ENCODE measurements around the gene IL1RAPL1.
A peak's percentile ranks its signal among the peaks of the same experiment; 100 is the strongest.

IL1RAPL1 gene

GRCh38 chrX:29281078-29281742 lies 694.0 kb downstream of the IL1RAPL1 start:
- H3K4me3 ChIP-seq (ENCODE audit: low read length): no peak overlapping the region
- DNase-seq (ENCODE audit: low read depth): no peak
- no peak for TF ChIP-seq CTCF (conservative IDR thresholded peaks at IDR 0.05; ENCODE audit: low read length)

GRCh38 chrX:29285664-29286063 lies 698.4 kb downstream of the IL1RAPL1 start:
- no peak for DNase-seq (ENCODE audit: low read depth)
- H3K4me3 ChIP-seq (ENCODE audit: low read length): no peak overlapping the region
- no peak for TF ChIP-seq CTCF (conservative IDR thresholded peaks at IDR 0.05; ENCODE audit: low read length)

GRCh38 chrX:29295987-29296680 lies 708.9 kb downstream of the IL1RAPL1 start:
- no peak overlapping the region for H3K4me3 ChIP-seq (ENCODE audit: low read length)
- TF ChIP-seq CTCF (conservative IDR thresholded peaks at IDR 0.05; ENCODE audit: low read length): no peak
- peak; percentile 2 for DNase-seq (ENCODE audit: low read depth)

GRCh38 chrX:29297171-29297800 lies 710.0 kb downstream of the IL1RAPL1 start:
- no peak for TF ChIP-seq CTCF (conservative IDR thresholded peaks at IDR 0.05; ENCODE audit: low read length)
- no peak for DNase-seq (ENCODE audit: low read depth)
- H3K4me3 ChIP-seq (ENCODE audit: low read length): no peak overlapping the region

GRCh38 chrX:29299684-29300083 lies 712.4 kb downstream of the IL1RAPL1 start:
- DNase-seq (ENCODE audit: low read depth): no peak
- no peak for TF ChIP-seq CTCF (conservative IDR thresholded peaks at IDR 0.05; ENCODE audit: low read length)
- no peak overlapping the region for H3K4me3 ChIP-seq (ENCODE audit: low read length)

GRCh38 chrX:29308726-29309125 lies 721.5 kb downstream of the IL1RAPL1 start:
- H3K4me3 ChIP-seq (ENCODE audit: low read length): no peak overlapping the region
- DNase-seq (ENCODE audit: low read depth): no peak
- no peak for TF ChIP-seq CTCF (conservative IDR thresholded peaks at IDR 0.05; ENCODE audit: low read length)

- DNase-seq (ENCODE audit: low read depth): no peak
- no peak for TF ChIP-seq CTCF (conservative IDR thresholded peaks at IDR 0.05; ENCODE audit: low read length)
- H3K4me3 ChIP-seq (ENCODE audit: low read length): no peak overlapping the region
Measured at GRCh38 chrX:29315931-29316330, 728.7 kb downstream of the IL1RAPL1 start.

Data from AG10803 (cell line).